ENCODE measurements around the gene STARD13. TPM values are rescaled to one million over a fixed set of nuclear protein-coding genes. Genes with fewer than 3 reads are reported as not detected.

Gene STARD13
- total and polyA plus RNA-seq, 8 donors, result 7.8 to 29.4 (median 16.2) TPM

- H3K4me1 ChIP-seq, result peaks cover 18 to 28% (median 27%) of the 10 kb centered on the region in 3 donors
- DNase-seq (no peak), ATAC-seq (no peak), FAIRE-seq (no peak)
- intact Hi-C loops (cut with DNase I), result no loop called here
- WGBS, 2 donors, result 67 to 70% methylated on average over 8 of the region's 8 CpGs
- H3K9me3 ChIP-seq, result no peaks in the 10 kb centered on the region
- H3K36me3 ChIP-seq, result no peaks in the 10 kb centered on the region
- no peak overlapping the region for H3K4me3 ChIP-seq
- H3K27ac ChIP-seq, result peak overlapping the region in 2 of 4 donors; percentile 12 to 34
- no peaks in the 10 kb centered on the region for H3K27me3 ChIP-seq
- no peak for TF ChIP-seq CTCF (IDR thresholded peaks at IDR 0.05)
These were observed 98.7 kb downstream of the STARD13 start for GRCh38 chr13:33186861-33187291.

- DNase-seq (no peak), FAIRE-seq (no peak), ATAC-seq (no peak)
- Histone ChIP-seq H3K27me3 (no peaks in the 10 kb centered on the region), H3K4me1 (peaks cover 19 to 27% (median 27%) of the 10 kb centered on the region in 3 donors), H3K9me3 (no peaks in the 10 kb centered on the region), H3K36me3 (no peaks in the 10 kb centered on the region), H3K4me3 (no peak overlapping the region), H3K27ac (peak overlapping the region in 2 of 4 donors; percentile 12 to 34)
- intact Hi-C loops (cut with DNase I), result no loop called here
- TF ChIP-seq CTCF (IDR thresholded peaks at IDR 0.05), result no peak
- WGBS, 2 donors, result 87 to 89% methylated on average over 6 of the region's 6 CpGs
These were observed 99.7 kb downstream of the STARD13 start for GRCh38 chr13:33185853-33186252.

GRCh38 chr13:33184530-33184929, 101.0 kb downstream of the STARD13 start:
- FAIRE-seq (no peak), DNase-seq (no peak), ATAC-seq (no peak)
- Histone ChIP-seq H3K36me3 (no peaks in the 10 kb centered on the region), H3K27ac (no peak overlapping the region), H3K9me3 (no peaks in the 10 kb centered on the region), H3K27me3 (no peaks in the 10 kb centered on the region), H3K4me1 (peaks cover 21 to 38% (median 38%) of the 10 kb centered on the region in 3 donors), H3K4me3 (no peak overlapping the region)
- 71 to 76% methylated on average over 2 of the region's 2 CpGs for WGBS, 2 donors
- intact Hi-C loops (cut with DNase I), result no loop called here
- TF ChIP-seq CTCF (IDR thresholded peaks at IDR 0.05), result no peak

GRCh38 chr13:33184112-33184490, 101.5 kb downstream of the STARD13 start:
- no peaks in the 10 kb centered on the region for H3K27me3 ChIP-seq
- ATAC-seq, result no peak
- FAIRE-seq, result no peak
- 71 to 76% methylated on average over 2 of the region's 2 CpGs for WGBS, 2 donors
- H3K27ac ChIP-seq, result peak overlapping the region in 1 of 4 donors; percentile 77
- H3K4me3 ChIP-seq, result no peak overlapping the region
- H3K9me3 ChIP-seq, result no peaks in the 10 kb centered on the region
- DNase-seq, result no peak
- H3K4me1 ChIP-seq, result peaks cover 26 to 43% (median 43%) of the 10 kb centered on the region in 3 donors
- TF ChIP-seq CTCF (IDR thresholded peaks at IDR 0.05), result no peak
- H3K36me3 ChIP-seq, result no peaks in the 10 kb centered on the region
- intact Hi-C loops (cut with DNase I), result no loop called here

- Histone ChIP-seq H3K27me3 (no peaks in the 10 kb centered on the region), H3K4me3 (no peak overlapping the region), H3K27ac (peak overlapping the region in 3 of 4 donors; percentile 30 to 77 (median 76)), H3K9me3 (no peaks in the 10 kb centered on the region), H3K36me3 (no peaks in the 10 kb centered on the region), H3K4me1 (peaks cover 31 to 48% (median 48%) of the 10 kb centered on the region in 3 donors)
- no peak for TF ChIP-seq CTCF (IDR thresholded peaks at IDR 0.05)
- intact Hi-C loops (cut with DNase I), result no loop called here
- no peak for FAIRE-seq
- WGBS, 2 donors, result 81 to 82% methylated on average over 3 of the region's 3 CpGs
- no peak for ATAC-seq
- no peak for DNase-seq
These were observed 102.0 kb downstream of the STARD13 start for GRCh38 chr13:33183431-33184111.
